HCT116 (cell line): Measurements from ENCODE around the gene TEKT3. TPM values are rescaled to one million over a fixed set of nuclear protein-coding genes. Genes with fewer than 3 reads are reported as not detected.

Source experiments
- ATAC-seq: fragments of 200-7000 bp; cut with Tn5 transposase; 2 replicates; pipeline ENCODE4 v1.9.1; 2020; ENCODE audit warnings: mild to moderate bottlenecking, moderate library complexity
- BruUV-seq: library from RNA; stranded (reverse); fragments of 400-500 nt; replicated peaks from 2 replicates; lab custom pipeline; 2021; lab: Mats Ljungman, UMichigan
- CTCF ChIA-PET: fragments of 300-600 bp; sonication (Branson Sonifier 250); formaldehyde crosslinking; loops from one replicate; lab custom pipeline; 2021; ENCODE audit warnings: antibody characterized with exemption; lab: Charles Lee
- POLR2A ChIA-PET: fragments of 300-600, 350-600 bp; sonication (Branson Sonifier 250); formaldehyde crosslinking; loops from one replicate; lab custom pipeline; 2021; ENCODE audit warnings: antibody characterized with exemption; lab: Charles Lee
- RAD21 ChIA-PET, 2 experiments: fragments of 300-600 bp; sonication (Branson Sonifier 250); formaldehyde crosslinking; loops; one replicate each; lab custom pipeline; 2023; ENCODE audit warnings: low total read pairs in 2 of 2; ENCODE audit not compliant: uncharacterized antibody in 2 of 2, unreplicated experiment in 2 of 2, low non-redundant PET in 1 of 2; lab: Charles Lee
- DNase-seq: peaks from one replicate; pipeline ENCODE4 v3.0.0-alpha.2; 2010; ENCODE audit warnings: low read depth, low spot score
- H2AFZ ChIP-seq: fragments of 200-600 bp; shearing (Covaris generic), sonication (generic); 2 replicates; pipeline ENCODE4 v1.6.1; 2017; ENCODE audit warnings: low read depth, mixed run types, mixed read lengths, antibody characterized with exemption, low read length; ENCODE audit not compliant: poor library complexity, severe bottlenecking
- H3K27ac ChIP-seq: 2 replicates; pipeline ENCODE4 v1.5.1; 2012; ENCODE audit warnings: low read depth, low read length
- H3K27me3 ChIP-seq: fragments of 200-600 bp; sonication (generic); 2 replicates; pipeline ENCODE4 v1.6.1; 2016; ENCODE audit warnings: mixed run types, low read length, mixed read lengths; ENCODE audit not compliant: insufficient read depth
- H3K36me3 ChIP-seq, 2 experiments: fragments of 200-500 bp in 1 of 2; fragments of 200-600 bp in 1 of 2; sonication (Bioruptor generic) in 1 of 2; sonication (generic) in 1 of 2; 2 replicates each; pipeline versions ENCODE4 v1.5.1 to v1.6.1; 2014 to 2016; ENCODE audit warnings: low read length in 2 of 2, inconsistent platforms in 1 of 2, mixed read lengths in 1 of 2, mixed run types in 1 of 2; ENCODE audit not compliant: insufficient read depth in 2 of 2, control insufficient read depth in 1 of 2
- H3K4me1 ChIP-seq, 2 experiments: fragments of 200-600 bp in 1 of 2; sonication (generic) in 1 of 2; 2 replicates each; pipeline versions ENCODE4 v1.5.1 to v1.6.1; 2012 to 2017; ENCODE audit warnings: low read length in 2 of 2, inconsistent platforms in 1 of 2, mild to moderate bottlenecking in 1 of 2, mixed read lengths in 1 of 2, mixed run types in 1 of 2, moderate library complexity in 1 of 2; ENCODE audit not compliant: insufficient read depth in 2 of 2, control insufficient read depth in 1 of 2
- H3K4me2 ChIP-seq: fragments of 200-600 bp; sonication (generic); 2 replicates; pipeline ENCODE4 v1.6.1; 2017; ENCODE audit warnings: mixed run types, low read length, mixed read lengths
- H3K4me3 ChIP-seq, 2 experiments: fragments of 200-600 bp in 1 of 2; sonication (generic) in 1 of 2; replicated peaks in 1 of 2; 2 replicates each; pipeline ENCODE4 v1.5.1; 2011 to 2016; ENCODE audit warnings: low read length in 2 of 2, control low read depth in 1 of 2, low read depth in 1 of 2, mild to moderate bottlenecking in 1 of 2, mixed read lengths in 1 of 2, mixed run types in 1 of 2
- H3K79me2 ChIP-seq: fragments of 200-600 bp; sonication (generic); 2 replicates; pipeline ENCODE4 v1.6.1; 2017; ENCODE audit warnings: mild to moderate bottlenecking, mixed run types, low read length, moderate library complexity, mixed read lengths; ENCODE audit not compliant: insufficient read depth
- H3K9ac ChIP-seq: fragments of 200-600 bp; sonication (generic); 2 replicates; pipeline ENCODE4 v1.6.1; 2016; ENCODE audit warnings: low read length, mixed read lengths
- H3K9me2 ChIP-seq: fragments of 200-600 bp; sonication (generic), shearing (Covaris generic); 2 replicates; pipeline ENCODE4 v1.6.1; 2017; ENCODE audit warnings: mixed run types, mild to moderate bottlenecking, moderate library complexity; ENCODE audit not compliant: insufficient read depth
- H3K9me3 ChIP-seq, 2 experiments: fragments of 200-500 bp in 1 of 2; fragments of 200-600 bp in 1 of 2; sonication (Bioruptor generic) in 1 of 2; sonication (generic) in 1 of 2; 2 replicates each; pipeline ENCODE4 v1.6.1; 2014 to 2017; ENCODE audit warnings: low read length in 2 of 2, mixed read lengths in 2 of 2, inconsistent platforms in 1 of 2, low read depth in 1 of 2, mild to moderate bottlenecking in 1 of 2, mixed run types in 1 of 2, moderate library complexity in 1 of 2; ENCODE audit not compliant: control insufficient read depth in 1 of 2, insufficient read depth in 1 of 2
- H4K20me1 ChIP-seq: fragments of 200-600 bp; sonication (generic), shearing (Covaris generic); 2 replicates; pipeline ENCODE4 v1.6.1; 2017; ENCODE audit warnings: mixed run types, mild to moderate bottlenecking, moderate library complexity; ENCODE audit not compliant: insufficient read depth
- CEBPB ChIP-seq: IDR thresholded peaks from 2 replicates; pipeline ENCODE4 v1.6.1; 2012; ENCODE audit warnings: low read depth
- EGR1 ChIP-seq: IDR thresholded peaks from 2 replicates; pipeline ENCODE4 v1.6.1; 2012; ENCODE audit warnings: low read depth
- ELF1 ChIP-seq: IDR thresholded peaks from 2 replicates; pipeline ENCODE4 v1.6.1; 2012; ENCODE audit warnings: low read depth, borderline replicate concordance
- EZH2 ChIP-seq: fragments of 200-600 bp; sonication (generic); IDR thresholded peaks from 2 replicates; pipeline ENCODE4 v1.6.1; 2017; ENCODE audit warnings: antibody characterized with exemption, mixed run types
- POLR2A ChIP-seq: IDR thresholded peaks from 2 replicates; pipeline ENCODE4 v1.7.0; 2011; ENCODE audit warnings: borderline replicate concordance; ENCODE audit not compliant: insufficient read depth, insufficient read length; ENCODE audit errors: extremely low read depth
- POLR2AphosphoS5 ChIP-seq: IDR thresholded peaks from 2 replicates; pipeline ENCODE4 v1.6.1; 2011; ENCODE audit warnings: mild to moderate bottlenecking, low read depth, low read length, moderate library complexity
- SRF ChIP-seq: IDR thresholded peaks from 2 replicates; pipeline ENCODE4 v1.6.1; 2012; ENCODE audit warnings: low read depth
- YY1 ChIP-seq: IDR thresholded peaks from 2 replicates; pipeline ENCODE4 v1.6.1; 2011; ENCODE audit warnings: low read length, low read depth, moderate library complexity, mild to moderate bottlenecking; ENCODE audit not compliant: insufficient replicate concordance; ENCODE audit errors: extremely low read depth
- ZFX ChIP-seq: fragments of 450-650 bp; IDR thresholded peaks from 2 replicates; pipeline ENCODE4 v1.6.1; 2017
- intact Hi-C: fragments of 100-400 bp; cut with micrococcal nuclease; formaldehyde crosslinking; loops from 2 replicates; pipeline ENCODE4 v1.10.0; 2022
- total RNA-seq: library from RNA; stranded (reverse); gene quantifications from one replicate; pipeline ENCODE4 v1.2.1, GENCODE V29; 2021; ENCODE audit not compliant: unreplicated experiment
- TF ChIP-seq, protein P1 (sequence below): IDR thresholded peaks from 2 replicates; pipeline ENCODE4 v1.6.1; 2011; ENCODE audit warnings: mild to moderate bottlenecking, low read length, moderate library complexity; ENCODE audit not compliant: insufficient replicate concordance; ENCODE audit errors: extremely low read depth
- TF ChIP-seq, protein P2 (sequence below): IDR thresholded peaks from 2 replicates; pipeline ENCODE4 v1.6.1; 2012
- TF ChIP-seq, protein P3 (sequence below): IDR thresholded peaks from 2 replicates; pipeline ENCODE4 v1.6.1; 2012

TEKT3 gene
- total RNA-seq, 1 experiment from 2014 or later, result 0.64 TPM

DNA sequence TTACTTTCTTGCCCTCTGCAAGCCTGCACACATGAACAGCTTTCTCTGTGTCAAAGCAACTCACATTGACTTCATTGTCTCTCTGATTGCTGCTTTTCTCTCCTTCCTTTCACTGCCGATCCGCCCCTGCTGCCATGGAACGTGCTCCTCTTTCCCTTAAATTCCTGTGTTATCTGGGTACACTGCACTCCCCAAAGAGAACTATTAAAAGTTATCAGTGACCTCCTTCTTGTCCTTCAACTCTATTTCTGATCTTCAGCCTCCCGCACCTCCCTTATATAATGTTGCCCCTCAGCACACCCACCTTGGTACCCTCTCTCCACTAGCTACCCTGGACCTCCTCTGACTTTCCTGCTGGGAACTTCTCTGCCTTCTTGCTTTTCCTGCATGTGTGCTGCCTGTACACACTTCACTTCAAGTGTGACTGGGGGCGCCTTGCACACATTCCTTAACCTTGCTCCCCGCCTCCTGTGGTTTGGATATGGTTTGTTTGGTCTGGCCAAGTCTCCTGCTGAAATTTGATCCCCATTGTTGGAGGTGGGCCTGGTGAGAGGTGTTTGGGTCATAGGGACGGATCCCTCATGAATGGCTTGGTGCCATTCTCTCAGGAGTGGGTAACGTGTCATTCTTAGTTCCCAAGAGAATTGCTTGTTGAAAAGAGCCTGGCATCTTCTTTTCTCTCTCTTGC lies 49.6 kb downstream of the TEKT3 start:
- Histone ChIP-seq H3K9me3 (no peaks in the 10 kb centered on the region), H3K4me2 (no peak overlapping the region), H4K20me1 (no peaks in the 10 kb centered on the region), H3K9me2 (no peaks in the 10 kb centered on the region), H3K27me3 (no peaks in the 10 kb centered on the region), H3K4me1 (no peaks in the 10 kb centered on the region; a peak in 2 of 4 replicates), H3K9ac (no peak overlapping the region), H3K36me3 (no peaks in the 10 kb centered on the region), H3K79me2 (no peaks in the 10 kb centered on the region), H3K27ac (no peak overlapping the region), H2AFZ (no peak overlapping the region), H3K4me3 (no peak overlapping the region)
- ChIA-PET CTCF (no interaction called here), POLR2A (no interaction called here), RAD21 (no interaction called here)
- TF ChIP-seq, protein P1, sequence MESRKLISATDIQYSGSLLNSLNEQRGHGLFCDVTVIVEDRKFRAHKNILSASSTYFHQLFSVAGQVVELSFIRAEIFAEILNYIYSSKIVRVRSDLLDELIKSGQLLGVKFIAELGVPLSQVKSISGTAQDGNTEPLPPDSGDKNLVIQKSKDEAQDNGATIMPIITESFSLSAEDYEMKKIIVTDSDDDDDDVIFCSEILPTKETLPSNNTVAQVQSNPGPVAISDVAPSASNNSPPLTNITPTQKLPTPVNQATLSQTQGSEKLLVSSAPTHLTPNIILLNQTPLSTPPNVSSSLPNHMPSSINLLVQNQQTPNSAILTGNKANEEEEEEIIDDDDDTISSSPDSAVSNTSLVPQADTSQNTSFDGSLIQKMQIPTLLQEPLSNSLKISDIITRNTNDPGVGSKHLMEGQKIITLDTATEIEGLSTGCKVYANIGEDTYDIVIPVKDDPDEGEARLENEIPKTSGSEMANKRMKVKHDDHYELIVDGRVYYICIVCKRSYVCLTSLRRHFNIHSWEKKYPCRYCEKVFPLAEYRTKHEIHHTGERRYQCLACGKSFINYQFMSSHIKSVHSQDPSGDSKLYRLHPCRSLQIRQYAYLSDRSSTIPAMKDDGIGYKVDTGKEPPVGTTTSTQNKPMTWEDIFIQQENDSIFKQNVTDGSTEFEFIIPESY, result no peak
- no peak for TF ChIP-seq SRF
- TF ChIP-seq EZH2, result no peak
- no peak for ATAC-seq
- DNase-seq, result no peak
- intact Hi-C loops, result no loop called here
- BruUV-seq, result no TSS peak

DNA sequence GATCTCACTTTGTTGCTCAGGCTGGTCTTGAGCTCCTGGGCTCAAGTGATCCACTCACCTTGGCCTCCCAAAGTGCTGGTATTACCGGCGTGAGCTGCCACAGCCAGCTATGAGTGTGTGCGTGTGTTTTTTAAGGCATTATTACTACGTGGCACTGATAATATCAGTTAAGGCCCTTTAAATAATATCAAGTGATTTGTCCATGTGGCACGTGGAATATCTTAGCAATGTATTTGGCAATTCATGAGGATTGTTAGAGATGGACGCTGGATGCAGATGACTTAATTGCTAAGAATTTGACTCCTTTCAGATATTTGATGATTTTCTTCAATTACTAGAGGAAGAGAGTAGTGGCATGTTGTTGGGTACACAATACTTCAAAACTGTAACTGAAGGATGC lies 50.8 kb downstream of the TEKT3 start:
- no peak overlapping the region for H3K27ac ChIP-seq
- POLR2A ChIA-PET, result no interaction called here
- no peaks in the 10 kb centered on the region for H3K9me3 ChIP-seq
- no peak for DNase-seq
- no TSS peak for BruUV-seq
- no peak overlapping the region for H2AFZ ChIP-seq
- intact Hi-C loops, result no loop called here
- H3K9me2 ChIP-seq, result no peaks in the 10 kb centered on the region
- H3K36me3 ChIP-seq, result no peaks in the 10 kb centered on the region
- no peaks in the 10 kb centered on the region; a peak in 2 of 4 replicates for H3K4me1 ChIP-seq
- no peaks in the 10 kb centered on the region for H3K27me3 ChIP-seq
- RAD21 ChIA-PET, result no interaction called here
- no peak overlapping the region for H3K4me3 ChIP-seq
- no peaks in the 10 kb centered on the region for H3K79me2 ChIP-seq
- H3K9ac ChIP-seq, result no peak overlapping the region
- no peaks in the 10 kb centered on the region for H4K20me1 ChIP-seq
- H3K4me2 ChIP-seq, result no peak overlapping the region
- CTCF ChIA-PET, result interaction anchor here (1.4 kb wide), 1 partner anchor 212 kb away, joined by 5 read pairs; no protein-coding TSS in a partner anchor
- no peak for ATAC-seq
- TF ChIP-seq EGR1 (no peak), POLR2AphosphoS5 (no peak), ZFX (no peak), ELF1 (no peak), POLR2A (no peak), CEBPB (no peak), YY1 (no peak)
- TF ChIP-seq, protein P2, sequence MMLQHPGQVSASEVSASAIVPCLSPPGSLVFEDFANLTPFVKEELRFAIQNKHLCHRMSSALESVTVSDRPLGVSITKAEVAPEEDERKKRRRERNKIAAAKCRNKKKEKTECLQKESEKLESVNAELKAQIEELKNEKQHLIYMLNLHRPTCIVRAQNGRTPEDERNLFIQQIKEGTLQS, result no peak
- TF ChIP-seq, protein P3, sequence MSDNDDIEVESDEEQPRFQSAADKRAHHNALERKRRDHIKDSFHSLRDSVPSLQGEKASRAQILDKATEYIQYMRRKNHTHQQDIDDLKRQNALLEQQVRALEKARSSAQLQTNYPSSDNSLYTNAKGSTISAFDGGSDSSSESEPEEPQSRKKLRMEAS, result no peak
- TF ChIP-seq, protein P1, result no peak
